K562 (cell line): ENCODE data around the gene UBE3B. TPM values are rescaled to one million over a fixed set of nuclear protein-coding genes. Genes with fewer than 3 reads are reported as not detected.

Source experiments
- ATAC-seq: fragments of 200-7000 bp; cut with Tn5 transposase; 3 replicates; pipeline ENCODE4 v1.9.1; 2020; ENCODE audit warnings: moderate library complexity
- BruUV-seq: library from RNA; stranded (reverse); fragments of 400-500 nt; replicated peaks from 2 replicates; lab custom pipeline; 2021; lab: Mats Ljungman, UMichigan
- CTCF ChIA-PET: fragments of 300-600 bp; formaldehyde crosslinking; extraction: SDS; loops from one replicate; lab custom pipeline; 2021; ENCODE audit warnings: low intra/inter-chr PET ratio; lab: Yijun Ruan, JAX
- POLR2A ChIA-PET: fragments of 300-600, 350-650 bp; sonication (Branson Sonifier 250); formaldehyde crosslinking; extraction: SDS; loops from one replicate; lab custom pipeline; 2021; ENCODE audit warnings: antibody characterized with exemption, inconsistent platforms; lab: Yijun Ruan, JAX
- DNase-seq, 4 experiments: peaks; one replicate each; pipeline versions ENCODE4 v3.0.0 to v3.0.0-alpha.2; 2011 to 2018; ENCODE audit warnings: low spot score in 3 of 4, mixed read lengths in 3 of 4; ENCODE audit errors: extremely low read depth in 1 of 4
- FAIRE-seq: peaks from 2 replicates; lab custom pipeline; 2011; peaks lifted over from hg19 to GRCh38; lab: Jason Lieb, UNC
- H2AFZ ChIP-seq: 2 replicates; pipeline ENCODE4 v1.6.0; 2011; ENCODE audit warnings: low read depth, low read length, control low read depth, inconsistent platforms
- H3K27ac ChIP-seq: fragments of 200-600 bp; 3 replicates; pipeline ENCODE4 v1.8.0; 2011; ENCODE audit warnings: low read depth, mild to moderate bottlenecking, control low read depth, inconsistent platforms, low read length, moderate library complexity, mixed read lengths; ENCODE audit errors: extremely low read depth
- H3K27me3 ChIP-seq, 2 experiments: fragments of 300-600 bp in 1 of 2; 2 replicates in 1 of 2; 3 replicates in 1 of 2; pipeline versions ENCODE4 v1.6.0 to v1.8.0; 2011; ENCODE audit warnings: inconsistent platforms in 2 of 2, low read length in 2 of 2, mild to moderate bottlenecking in 1 of 2, mixed read lengths in 1 of 2, moderate library complexity in 1 of 2; ENCODE audit not compliant: control insufficient read depth in 2 of 2, insufficient read depth in 2 of 2
- H3K36me3 ChIP-seq: fragments of 300-600 bp; 3 replicates; pipeline ENCODE4 v1.8.0; 2011; ENCODE audit warnings: mild to moderate bottlenecking, low read length, inconsistent platforms; ENCODE audit not compliant: control insufficient read depth, insufficient read depth
- H3K4me1 ChIP-seq, 2 experiments: fragments of 200-600 bp in 1 of 2; replicated peaks in 1 of 2; 2 replicates in 1 of 2; 3 replicates in 1 of 2; pipeline versions ENCODE4 v1.5.1 to v1.8.0; 2011; ENCODE audit warnings: inconsistent platforms in 2 of 2, low read length in 2 of 2, mild to moderate bottlenecking in 1 of 2, mixed read lengths in 1 of 2, moderate library complexity in 1 of 2; ENCODE audit not compliant: control insufficient read depth in 2 of 2, insufficient read depth in 2 of 2
- H3K4me2 ChIP-seq: 2 replicates; pipeline ENCODE4 v1.6.1; 2011; ENCODE audit warnings: low read length, control low read depth, inconsistent platforms, mixed read lengths; ENCODE audit not compliant: insufficient read depth
- H3K4me3 ChIP-seq: fragments of 200-600 bp; sonication (generic), shearing (Covaris generic); 2 replicates; pipeline ENCODE4 v1.5.1; 2016; ENCODE audit warnings: control low read depth, inconsistent platforms
- H3K79me2 ChIP-seq: fragments of 200-600 bp; 3 replicates; pipeline ENCODE4 v1.8.0; 2011; ENCODE audit warnings: low read length, inconsistent platforms; ENCODE audit not compliant: control insufficient read depth, insufficient read depth
- H3K9ac ChIP-seq, 2 experiments: 2 replicates each; pipeline versions ENCODE4 v1.6.0 to v1.6.1; 2011; ENCODE audit warnings: low read depth in 2 of 2, low read length in 2 of 2, control low read depth in 1 of 2, inconsistent platforms in 1 of 2, mild to moderate bottlenecking in 1 of 2, mixed read lengths in 1 of 2; ENCODE audit not compliant: insufficient read depth in 1 of 2
- H3K9me1 ChIP-seq: one replicate; pipeline ENCODE4 v1.6.0; 2011; ENCODE audit warnings: inconsistent platforms, mild to moderate bottlenecking, low read length, moderate library complexity; ENCODE audit not compliant: control insufficient read depth, insufficient read depth
- H3K9me3 ChIP-seq: replicated peaks from 2 replicates; pipeline ENCODE4 v1.5.1; 2011; ENCODE audit warnings: low read depth, low read length, inconsistent platforms; ENCODE audit not compliant: control insufficient read depth, insufficient read depth
- H4K20me1 ChIP-seq: replicated peaks from 2 replicates; pipeline ENCODE4 v1.6.1; 2011; ENCODE audit warnings: low read length, inconsistent platforms, mixed read lengths; ENCODE audit not compliant: control insufficient read depth, insufficient read depth
- ARID4B ChIP-seq: sonication (generic); formaldehyde crosslinking; IDR thresholded peaks from 2 replicates; pipeline ENCODE4 v1.8.0; 2022; ENCODE audit warnings: mild to moderate bottlenecking, missing genetic modification reagents
- CTCF ChIP-seq, 3 experiments: IDR thresholded peaks in 2 of 3; conservative IDR thresholded peaks in 1 of 3; 2 replicates each; pipeline ENCODE4 v1.5.1; 2011 to 2012; ENCODE audit warnings: low read length in 3 of 3, mild to moderate bottlenecking in 3 of 3, control low read depth in 2 of 3, improper control_type of control experiment in 1 of 3, inconsistent platforms in 1 of 3, low read depth in 1 of 3, mixed read lengths in 1 of 3, moderate library complexity in 1 of 3; ENCODE audit not compliant: insufficient read depth in 2 of 3
- DPF2 ChIP-seq: fragments of 450-650 bp; IDR thresholded peaks from 2 replicates; pipeline ENCODE4 v1.6.1; 2016
- E4F1 ChIP-seq: fragments of 250-450 bp; sonication (Bioruptor Pico); IDR thresholded peaks from 2 replicates; pipeline ENCODE4 v1.5.0; 2021; ENCODE audit warnings: mild to moderate bottlenecking, borderline replicate concordance
- RCOR1 ChIP-seq, 2 experiments: IDR thresholded peaks; 2 replicates each; pipeline ENCODE4 v1.6.1; 2012; ENCODE audit warnings: low read depth in 2 of 2, low read length in 2 of 2, borderline replicate concordance in 1 of 2, improper control_type of control experiment in 1 of 2
- ZBTB1 ChIP-seq: sonication (generic); formaldehyde crosslinking; IDR thresholded peaks from 2 replicates; pipeline ENCODE4 v1.8.1; 2023; ENCODE audit warnings: missing genetic modification reagents, low read depth, mild to moderate bottlenecking, borderline replicate concordance
- WGBS: fragments of 100-300 bp; shearing (Covaris generic); methylation state at CpG from one replicate; pipeline ENCODE4 v1.1.6; 2016; ENCODE audit warnings: low coverage, mixed read lengths; ENCODE audit not compliant: insufficient coverage; ENCODE audit errors: missing lambda C conversion rate; 5-methylcytosine and 5-hydroxymethylcytosine counted together
- in situ Hi-C: fragments of 300-500 bp; cut with MboI; formaldehyde crosslinking; loops from 4 replicates; pipeline ENCODE4 v1.15.0; 2018; ENCODE audit warnings: inconsistent platforms, mixed read lengths
- intact Hi-C: fragments of 100-400 bp; cut with micrococcal nuclease; formaldehyde crosslinking; loops from 2 replicates; pipeline ENCODE4 v1.14.2; 2022
- polyA plus RNA-seq, 8 experiments: library from polyadenylated mRNA; depleted of rRNA in 4 of 8; stranded (reverse) in 5 of 8; unstranded in 3 of 8; fragments of >200 nt; fragmentation: Nextera tagmentation in 2 of 8; fragmentation: Illumina TruSeq in 1 of 8; extraction: Ambion mirVana in 2 of 8; extraction: Trizol in 1 of 8; gene quantifications; 2 replicates each; pipeline versions ENCODE4 v1.2.1 to v1.2.3, GENCODE V29; 2011 to 2014; ENCODE audit warnings: inconsistent platforms in 1 of 8, missing spikeins in 1 of 8
- total RNA-seq, 7 experiments: library from RNA; depleted of rRNA in 6 of 7; stranded (reverse); fragments of >200 nt in 6 of 7; fragmentation: Illumina TruSeq in 2 of 7; extraction: Trizol in 2 of 7; gene quantifications; 2 replicates each; pipeline versions ENCODE4 v1.2.1 to v1.2.3, GENCODE V29; 2011 to 2021; ENCODE audit warnings: low replicate concordance in 1 of 7

UBE3B gene
- total and polyA plus RNA-seq, 9 of the 15 experiments (the other 6 are each of a cell fraction or from before 2014, with no cell fraction given) = 7.6 to 23.6 (median 15.5) TPM

GRCh38 chr12:109432842-109433304, 44.6 kb upstream of the UBE3B start (continued):
- no peak for TF ChIP-seq ARID4B (CRISPR knock-in tag)
- no peak for TF ChIP-seq DPF2
- no peak for TF ChIP-seq ZBTB1 (CRISPR knock-in tag)
- 0 out of 4 replicates have a peak, but pooled peaks of 1 of the 2 experiments have one; percentile 28 for TF ChIP-seq RCOR1 (IDR thresholded peaks at IDR 0.05; ENCODE audit: borderline replicate concordance in 1 of 2, low read depth in 2 of 2, low read length in 2 of 2)

- Histone ChIP-seq H3K4me3 (no peak overlapping the region), H3K27me3 (peaks cover 17 to 40% of the 10 kb centered on the region in 2 experiments; a peak in 4 of 5 replicates), H3K9me3 (no peaks in the 10 kb centered on the region), H3K4me2 (no peak overlapping the region), H3K36me3 (no peaks in the 10 kb centered on the region), H3K27ac (no peak overlapping the region), H4K20me1 (no peaks in the 10 kb centered on the region), H3K79me2 (no peaks in the 10 kb centered on the region), H3K9me1 (no peaks in the 10 kb centered on the region), H3K9ac (no peak overlapping the region), H3K4me1 (no peaks in the 10 kb centered on the region; a peak in 2 of 5 replicates), H2AFZ (no peak overlapping the region)
- FAIRE-seq (no peak), ATAC-seq (peak; percentile 85), DNase-seq (peak; percentile 18 to 65 (median 50))
- intact Hi-C loops (loop anchor here (5.0 kb wide), 1 partner anchor 44 kb away; the partner anchor contains the start of genes KCTD10 and UBE3B), in situ Hi-C loops (loop anchor here (5.0 kb wide), 1 partner anchor 339 kb away; no protein-coding TSS in a partner anchor)
- BruUV-seq = no TSS peak
- ChIA-PET POLR2A (interaction anchor here (1.3 kb wide), 1 partner anchor 40 kb away, joined by 3 read pairs; no protein-coding TSS in a partner anchor), CTCF (no interaction called here)
- no peak for TF ChIP-seq E4F1
- peak; percentile 42 to 59 (median 53) for TF ChIP-seq CTCF (IDR thresholded peaks at IDR 0.05 in 2 of 3, conservative IDR thresholded peaks at IDR 0.05 in 1 of 3; ENCODE audit: insufficient read depth in 2 of 3, low read depth in 1 of 3, low read length in 3 of 3)
- 32% methylated on average over 4 of the region's 4 CpGs for WGBS
Observed at GRCh38 chr12:109433618-109434017, 43.8 kb upstream of the UBE3B start.
